Stimulated activated CD8-positive, alpha-beta memory T cell treated with anti-CD3 and anti-CD28 coated beads, Interleukin-4, amount 100 ng/mL, for 4 hours (primary cell): ENCODE data around the gene MMEL1.

Experiments used
- DNase-seq, 2 donors: peaks; one replicate each; pipeline ENCODE4 v3.0.0-alpha.2; 2020; ENCODE audit warnings: low read depth in 2 of 2, low spot score in 1 of 2

The MMEL1 gene

GRCh38 chr1:2642560-2643413 lies 10.0 kb upstream of the MMEL1 start:
- peak; percentile 87 to 89 for DNase-seq

GRCh38 chr1:2642131-2642559 lies 9.3 kb upstream of the MMEL1 start:
- no peak for DNase-seq

GRCh38 chr1:2641381-2642130 lies 8.7 kb upstream of the MMEL1 start:
- no peak for DNase-seq

GRCh38 chr1:2640626-2641025 lies 7.8 kb upstream of the MMEL1 start:
- no peak for DNase-seq

- no peak for DNase-seq
Measured at GRCh38 chr1:2639607-2640521, 7.0 kb upstream of the MMEL1 start.

- no peak for DNase-seq
Measured at GRCh38 chr1:2639203-2639602, 6.4 kb upstream of the MMEL1 start.

- no peak for DNase-seq
Measured at GRCh38 chr1:2638466-2639115, 5.8 kb upstream of the MMEL1 start.

GRCh38 chr1:2637442-2638145 lies 4.8 kb upstream of the MMEL1 start:
- no peak for DNase-seq

GRCh38 chr1:2636733-2637132 lies 3.9 kb upstream of the MMEL1 start:
- DNase-seq = no peak

- DNase-seq = no peak
Measured at GRCh38 chr1:2635361-2636010, 2.7 kb upstream of the MMEL1 start.

- no peak for DNase-seq
Measured at GRCh38 chr1:2633936-2634491, 1.2 kb upstream of the MMEL1 start.

GRCh38 chr1:2633366-2633935 lies 635 bp upstream of the MMEL1 start:
- no peak for DNase-seq

GRCh38 chr1:2632051-2632430 lies 775 bp downstream of the MMEL1 start:
- DNase-seq = no peak

GRCh38 chr1:2631136-2632050 lies 1.4 kb downstream of the MMEL1 start:
- DNase-seq = no peak

GRCh38 chr1:2630498-2631135 lies 2.2 kb downstream of the MMEL1 start:
- DNase-seq = no peak

GRCh38 chr1:2629627-2630497 lies 3.0 kb downstream of the MMEL1 start:
- no peak for DNase-seq
